Putamen (tissue), 1 donor: ENCODE measurements around the gene RGL2.

Experiments
- DNase-seq: peaks from one replicate; pipeline ENCODE4 v3.0.0-alpha.2; 2016; ENCODE audit warnings: low spot score

RGL2 gene

DNA sequence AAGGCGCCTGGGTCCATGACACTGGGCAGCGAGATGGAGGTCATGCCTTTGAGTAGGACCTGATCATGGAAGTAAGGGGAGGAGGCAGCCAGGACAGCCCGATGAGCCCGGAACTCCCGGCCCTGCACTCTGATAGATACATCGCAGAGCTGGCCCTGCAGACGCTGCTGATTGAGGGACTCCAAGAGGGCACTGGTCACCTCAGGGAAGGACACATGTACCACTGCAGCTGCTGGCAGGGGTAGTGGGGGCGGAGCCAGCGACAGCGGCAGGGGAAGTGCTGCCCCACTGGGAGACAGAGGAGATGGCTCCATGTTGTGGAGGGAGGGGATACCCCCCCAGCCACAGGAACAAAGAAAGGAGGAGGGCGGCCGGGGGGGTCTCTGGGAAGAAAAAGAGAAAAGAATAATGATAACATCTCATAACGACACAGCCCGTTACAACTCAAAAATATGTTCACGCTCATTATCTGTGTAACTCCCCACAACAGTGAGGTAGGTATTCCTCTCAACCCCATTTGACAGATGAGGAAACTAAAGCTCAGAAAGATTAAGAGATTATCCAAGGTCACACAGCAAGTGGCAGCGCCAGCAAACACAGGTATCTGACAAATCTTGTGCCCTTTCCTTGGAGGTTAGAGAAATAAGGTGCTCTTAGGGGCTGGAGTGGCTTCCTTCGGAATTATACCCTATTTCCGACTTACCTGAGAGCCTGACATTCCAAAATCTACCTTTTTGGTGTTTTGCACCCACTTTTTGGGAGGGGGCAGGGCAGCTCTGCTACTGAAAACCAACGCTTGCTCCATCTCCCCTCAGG, 18.1 kb upstream of the RGL2 start:
- DNase-seq, result no peak

DNA sequence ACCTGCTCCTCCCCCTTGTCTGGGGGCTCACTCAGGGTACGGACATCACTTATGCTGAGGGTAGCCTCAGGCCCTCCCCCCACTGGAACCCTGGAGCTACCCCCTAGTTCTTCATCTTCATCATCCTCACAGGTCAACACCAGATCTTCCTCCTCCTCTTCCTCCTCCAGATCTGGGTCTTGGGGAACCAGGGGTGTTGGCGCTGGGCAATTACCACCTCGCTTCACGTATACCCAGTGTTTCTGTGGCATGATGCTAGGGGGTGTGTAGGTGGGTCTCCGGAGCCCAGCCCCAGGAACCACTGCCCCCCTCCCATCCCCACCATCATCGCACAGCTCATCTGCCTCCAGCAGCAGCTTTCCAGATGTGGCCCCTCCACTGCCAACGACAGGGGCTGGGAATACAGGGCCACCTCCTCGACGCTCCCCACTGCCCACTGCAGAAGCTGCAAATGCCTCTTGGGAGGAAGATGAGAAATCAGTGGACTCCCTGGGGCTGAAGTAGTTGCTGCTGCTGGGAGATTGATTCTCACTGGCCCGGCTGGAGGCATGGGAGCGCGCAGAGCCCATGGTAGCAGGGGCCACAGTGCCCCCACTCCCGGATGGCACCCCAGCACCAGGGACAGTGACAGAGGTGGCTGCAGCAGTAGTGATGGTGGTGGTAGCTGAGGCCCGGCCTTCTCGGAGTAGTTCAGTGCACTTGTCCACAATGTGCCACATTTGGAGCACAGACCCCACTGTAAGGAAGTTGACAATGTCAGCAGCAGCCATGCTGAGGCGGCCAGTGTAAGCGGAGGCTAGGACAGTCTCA, 17.3 kb upstream of the RGL2 start:
- DNase-seq, result no peak

DNA sequence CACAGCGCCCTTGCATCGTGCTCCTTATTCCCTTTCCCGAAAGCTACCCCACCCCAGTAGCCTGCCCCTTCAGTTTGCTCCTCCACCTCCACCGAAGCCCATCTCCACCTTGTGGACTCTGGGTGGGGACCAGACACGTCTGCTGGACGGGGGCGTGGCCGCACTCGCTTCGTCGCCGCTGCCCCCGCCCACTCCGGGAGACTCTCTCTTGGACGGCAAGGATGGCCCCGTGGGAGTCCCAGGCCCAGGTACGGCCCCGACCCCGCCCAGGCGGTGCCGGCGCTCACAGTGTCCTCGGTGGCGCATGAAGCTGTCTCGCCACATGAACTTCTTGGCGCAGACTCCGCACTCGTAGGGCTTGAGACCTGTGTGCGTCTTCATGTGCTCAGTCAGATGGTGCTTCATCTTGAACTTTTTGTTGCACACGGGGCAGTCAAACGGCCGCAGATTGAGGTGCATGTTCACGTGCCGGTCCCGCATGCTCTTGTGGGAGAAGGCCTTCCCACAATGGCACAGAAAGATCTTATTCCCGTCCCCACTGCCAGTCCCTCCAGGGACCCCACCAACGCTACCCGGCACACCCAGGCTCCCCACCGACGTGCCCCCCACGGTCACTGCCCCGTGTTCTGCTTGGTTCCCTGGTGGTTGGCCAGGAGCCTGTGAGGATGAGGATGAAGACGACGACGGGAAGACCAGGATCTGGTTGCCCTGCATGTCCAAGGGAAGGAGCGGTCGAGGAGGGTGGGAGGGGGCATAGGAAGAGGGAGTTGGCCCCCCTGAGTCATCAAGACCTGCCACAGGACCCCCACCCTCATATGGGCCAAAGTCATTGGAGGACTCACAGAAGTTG, 16.4 kb upstream of the RGL2 start:
- DNase-seq, result no peak

DNA sequence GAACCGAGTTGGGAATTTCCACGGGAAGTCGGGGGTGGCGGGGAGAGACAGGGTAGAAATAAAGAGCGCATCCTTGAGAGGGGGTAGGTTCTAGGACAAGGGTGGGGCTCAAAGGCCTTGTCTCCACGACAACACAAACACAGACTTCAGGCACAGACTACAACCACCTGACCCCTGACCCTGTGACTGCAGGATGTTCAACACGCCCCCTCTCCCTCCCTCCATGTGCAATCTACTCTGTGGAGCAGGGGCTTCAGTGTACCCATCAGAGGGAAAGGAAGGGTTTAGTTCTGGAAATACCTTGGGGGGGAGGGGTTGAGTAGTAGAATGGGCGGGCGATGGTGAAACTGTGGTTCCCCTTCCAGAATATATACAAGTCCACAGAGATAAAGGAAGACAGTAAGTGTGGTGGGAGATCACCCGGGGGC, 15.8 kb upstream of the RGL2 start:
- DNase-seq, result peak; percentile 70

DNA sequence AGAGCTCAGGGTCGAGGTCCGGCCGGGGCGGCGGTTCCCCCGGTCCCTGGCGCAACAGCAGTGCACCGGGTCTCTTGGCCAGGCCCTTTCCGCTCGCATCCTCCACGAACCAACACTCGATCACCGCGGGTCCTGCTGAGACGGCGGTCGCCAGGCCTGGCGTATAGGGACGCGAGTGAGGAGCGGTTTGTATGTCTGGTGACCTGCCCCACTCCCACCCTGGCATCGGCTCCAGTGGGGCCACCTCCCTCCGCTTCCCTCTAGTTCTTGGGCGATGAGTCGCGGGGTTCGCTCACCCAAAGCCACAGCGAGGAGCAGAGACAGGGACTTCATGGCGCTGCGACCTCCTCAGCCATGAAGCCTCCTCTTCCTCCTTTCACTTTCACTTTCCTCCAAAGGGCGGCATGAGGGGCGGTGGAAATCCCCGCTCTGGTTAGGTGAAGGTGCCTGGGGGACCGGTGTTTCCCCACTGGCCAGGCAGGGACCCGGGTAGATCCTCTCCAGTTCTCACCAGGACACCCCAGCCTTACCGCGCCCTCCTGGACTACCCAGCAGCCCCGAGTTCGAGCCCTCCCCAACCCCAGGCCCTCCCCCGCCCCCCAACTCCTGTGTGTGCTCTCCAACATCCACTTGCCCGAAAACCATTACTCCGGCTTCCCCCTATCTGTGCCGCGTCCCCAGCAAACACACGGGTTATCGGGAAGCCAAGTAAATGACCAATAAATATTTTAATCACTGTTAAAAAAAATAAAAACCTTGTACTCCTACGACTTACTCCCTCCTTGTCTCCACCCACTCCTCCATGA, 15.2 kb upstream of the RGL2 start, which contains the start of gene TAPBP:
TAPBP (minus strand) TSS at position 370 of the 806 bp plus-strand sequence; CDS start at position 333, 37 bp downstream.
- DNase-seq, result no peak

DNA sequence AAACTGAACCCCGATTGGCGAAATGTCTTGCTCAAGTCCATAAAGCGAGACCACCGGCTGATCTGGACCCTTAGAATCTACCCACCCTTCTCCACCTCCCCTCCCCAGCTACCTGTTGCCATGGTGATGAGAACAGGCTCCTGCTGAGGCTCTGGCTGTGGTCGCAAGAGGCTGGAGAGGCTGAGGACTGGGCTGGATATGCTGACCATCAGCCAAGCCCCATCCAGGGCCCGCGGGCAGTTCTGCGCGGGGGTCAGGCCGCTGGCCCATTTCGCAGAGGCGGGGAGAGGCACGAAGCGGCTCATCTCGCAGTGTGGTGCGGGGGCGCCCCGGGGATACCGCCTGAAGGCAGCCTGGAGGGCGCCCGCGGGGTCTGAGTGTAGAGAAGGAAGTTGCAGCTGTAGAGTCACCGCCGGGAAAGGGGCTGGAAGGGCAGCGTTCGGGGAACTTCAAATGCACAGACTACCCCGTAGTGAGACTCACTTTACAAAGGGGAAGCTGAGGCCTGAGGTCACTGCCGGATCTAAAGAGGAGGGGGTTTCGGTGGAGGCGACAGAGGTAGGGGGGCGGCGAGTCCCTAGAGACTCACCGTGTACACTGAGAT, 14.5 kb upstream of the RGL2 start:
- no peak for DNase-seq

DNA sequence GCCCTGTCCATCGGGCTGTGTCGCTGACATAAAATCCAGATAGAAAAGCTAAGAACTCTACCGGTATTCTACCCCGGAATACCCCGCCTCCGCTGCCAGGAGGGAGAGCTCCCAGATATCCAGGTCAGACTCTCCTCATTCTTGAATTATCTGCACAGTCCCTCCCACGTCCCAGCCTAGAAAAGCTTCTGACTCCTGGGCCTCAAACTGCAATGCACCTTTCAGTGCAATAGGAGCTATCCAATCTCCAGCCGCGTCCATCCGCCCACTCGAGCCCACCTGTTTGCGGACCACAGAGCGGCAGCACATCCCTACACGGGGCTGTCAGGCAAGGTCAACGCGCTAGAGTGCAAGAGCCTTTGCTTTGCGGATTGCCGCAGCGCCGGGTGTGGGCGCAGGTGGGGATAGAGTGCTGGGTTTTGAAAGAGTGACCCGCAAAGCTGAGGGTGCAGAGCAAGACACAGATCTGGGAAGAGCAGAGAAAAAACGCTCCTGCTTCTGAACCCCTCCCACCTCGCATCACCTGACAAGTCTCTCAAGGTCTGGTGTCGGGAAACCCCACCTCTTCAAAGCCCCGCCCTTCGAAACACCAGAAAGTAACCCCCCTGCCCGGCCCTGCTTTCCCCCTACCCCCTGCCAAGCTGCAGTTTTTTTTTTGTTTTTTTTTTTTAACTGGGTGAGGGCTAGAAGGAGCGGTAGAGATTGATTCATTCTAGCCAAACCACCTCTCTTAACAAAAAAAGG, 13.8 kb upstream of the RGL2 start:
- DNase-seq, result peak; percentile 79

DNA sequence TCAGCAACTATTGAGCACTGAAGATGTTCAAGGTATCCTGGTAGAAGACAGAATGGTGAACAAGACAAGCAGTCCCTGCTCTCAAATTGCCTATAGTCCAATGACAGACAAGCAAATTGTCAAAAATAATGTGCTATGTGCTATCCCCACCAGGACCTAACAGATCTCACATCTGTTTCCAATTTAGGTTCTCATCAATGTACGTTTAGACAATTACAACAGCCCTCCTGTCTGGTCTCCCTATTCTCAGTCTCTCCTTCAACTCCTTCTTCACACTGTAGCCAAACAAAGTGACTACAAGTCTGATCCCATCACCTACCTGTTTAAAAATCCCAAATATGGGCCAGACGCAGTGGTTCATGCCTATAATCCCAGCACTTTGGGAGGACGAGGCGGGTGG, 7.6 kb upstream of the RGL2 start:
- DNase-seq, result no peak

DNA sequence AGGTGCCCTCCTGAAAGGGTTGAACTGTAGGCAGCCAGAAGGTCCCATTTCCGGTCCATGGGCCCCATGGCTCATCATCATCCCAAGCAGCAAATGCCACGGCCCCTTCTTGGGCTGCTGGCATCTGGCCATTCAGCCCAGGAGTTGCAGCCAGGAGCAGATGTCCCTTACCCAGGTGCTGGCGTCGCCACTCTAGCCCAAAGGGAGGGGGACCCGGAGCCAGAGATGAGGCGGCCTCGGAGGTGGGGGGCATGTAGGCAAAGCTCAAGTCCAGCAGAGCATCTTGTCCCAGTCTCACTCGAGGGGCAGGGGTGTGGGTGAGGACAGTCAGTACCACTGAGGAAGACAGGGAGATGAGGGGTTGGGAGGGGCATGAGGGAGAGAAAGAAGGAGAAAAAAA, 6.3 kb upstream of the RGL2 start:
- DNase-seq, result no peak

DNA sequence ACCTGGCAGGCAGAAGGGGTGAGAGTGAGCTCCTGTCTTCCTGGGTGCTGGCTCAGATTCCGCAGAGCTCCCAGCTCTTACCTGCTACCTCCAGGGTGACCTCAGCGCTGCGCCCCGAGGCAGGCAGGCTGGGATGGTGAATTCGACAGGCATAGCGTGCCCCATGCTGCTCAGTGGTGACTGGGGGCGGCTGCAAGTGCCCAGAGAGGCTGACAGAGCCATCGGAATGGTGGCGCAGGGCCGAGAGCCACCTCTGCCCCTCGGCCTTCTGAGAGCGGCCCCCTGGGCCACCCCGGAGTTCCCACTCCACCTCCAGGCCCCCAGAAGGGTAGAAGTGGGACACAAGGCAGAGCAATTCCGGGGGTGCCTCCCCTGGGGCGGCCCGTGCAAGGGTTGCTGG, 5.5 kb upstream of the RGL2 start:
- DNase-seq, result no peak

DNA sequence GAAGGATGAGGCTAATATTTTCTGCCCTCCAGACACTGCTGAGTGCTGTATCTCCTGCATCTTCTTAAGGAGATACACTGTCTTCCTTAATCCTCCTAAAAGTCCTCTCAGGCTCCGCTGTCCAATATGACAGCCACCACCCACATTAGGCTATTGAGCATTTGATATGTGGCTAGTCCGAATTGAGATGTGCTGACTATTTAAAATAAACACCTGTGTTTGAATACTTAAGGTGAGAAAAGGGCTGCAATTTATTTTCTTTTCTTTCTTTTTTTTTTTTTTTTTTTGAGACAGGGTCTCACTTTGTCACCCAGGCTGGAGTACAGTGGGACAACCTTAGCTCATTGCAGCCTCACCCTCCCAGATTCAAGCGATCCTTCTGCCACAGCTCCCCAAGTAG, 3.1 kb upstream of the RGL2 start:
- no peak for DNase-seq

DNA sequence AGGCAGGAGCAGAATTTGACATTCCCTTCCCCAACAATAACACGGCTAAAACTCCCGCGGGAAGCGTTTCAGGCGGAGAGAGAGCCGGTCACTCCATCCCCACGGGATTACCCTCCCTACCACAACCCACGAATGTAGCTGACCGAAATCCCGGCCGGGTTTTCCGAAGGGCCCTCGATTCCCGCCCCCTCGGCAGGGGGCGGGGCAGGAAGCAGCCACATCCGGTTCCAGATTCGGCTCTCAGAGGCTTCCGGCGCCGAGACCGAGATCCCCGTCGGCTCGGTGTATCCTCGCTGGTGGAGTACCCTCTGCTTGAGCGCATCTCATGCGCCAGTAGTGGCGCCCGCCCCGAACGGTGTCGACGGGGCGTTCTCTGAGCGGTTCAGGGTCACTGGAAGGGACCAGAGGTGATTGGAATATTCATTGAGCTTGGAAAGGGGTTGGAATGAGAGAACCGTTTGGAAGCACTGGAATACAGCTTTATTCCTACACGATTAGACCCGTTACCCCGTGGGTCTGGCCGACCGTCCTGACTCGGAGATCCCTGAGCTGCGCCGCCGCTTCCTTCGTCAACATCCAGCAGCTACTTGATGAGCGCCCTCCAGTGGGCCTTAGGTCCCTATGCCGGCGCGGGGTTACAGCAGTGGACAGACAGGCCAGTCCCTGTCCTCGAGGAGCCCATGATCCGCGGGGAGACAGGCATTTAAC, 649 bp upstream of the RGL2 start:
- peak; percentile 93 for DNase-seq

DNA sequence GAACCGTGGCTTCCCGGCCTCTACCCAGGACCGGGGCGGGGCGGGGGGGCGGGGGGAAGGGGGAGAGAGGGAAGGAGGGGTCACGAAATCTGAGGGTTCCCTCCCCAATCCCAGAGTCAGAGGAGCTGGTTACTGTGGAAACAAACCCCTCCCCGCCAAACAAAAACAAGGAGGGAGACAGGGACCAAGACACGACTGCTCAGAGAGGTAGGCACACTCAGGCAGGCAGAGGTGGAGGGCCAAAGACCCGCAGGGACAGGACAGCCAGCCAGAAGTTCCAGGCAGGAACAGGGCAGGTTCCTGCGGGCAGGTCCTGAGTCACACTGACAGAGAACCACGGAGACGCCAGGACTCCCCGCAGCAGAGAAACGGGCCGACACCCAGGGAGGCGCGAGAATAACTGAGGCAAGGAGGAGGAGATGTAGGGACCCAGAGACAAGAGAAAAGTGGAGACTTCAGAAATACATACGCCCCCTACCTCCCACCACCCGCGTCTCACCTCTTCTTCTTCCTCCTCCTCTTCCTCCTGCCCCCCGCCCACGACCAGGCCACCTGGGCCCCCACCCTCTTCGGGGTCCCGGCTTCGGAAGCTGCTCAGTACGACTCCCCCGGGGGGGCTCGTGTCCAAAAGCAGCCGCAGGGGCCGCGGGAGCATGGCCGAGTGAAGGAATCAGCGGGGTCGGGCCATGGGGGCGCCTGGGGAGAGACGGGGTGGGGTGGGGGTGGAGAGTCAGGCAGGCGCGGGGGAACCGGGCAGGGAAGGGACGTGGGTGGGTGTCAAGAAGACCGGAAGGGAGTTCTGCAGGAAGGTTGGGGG, 578 bp downstream of the RGL2 start:
- no peak for DNase-seq

DNA sequence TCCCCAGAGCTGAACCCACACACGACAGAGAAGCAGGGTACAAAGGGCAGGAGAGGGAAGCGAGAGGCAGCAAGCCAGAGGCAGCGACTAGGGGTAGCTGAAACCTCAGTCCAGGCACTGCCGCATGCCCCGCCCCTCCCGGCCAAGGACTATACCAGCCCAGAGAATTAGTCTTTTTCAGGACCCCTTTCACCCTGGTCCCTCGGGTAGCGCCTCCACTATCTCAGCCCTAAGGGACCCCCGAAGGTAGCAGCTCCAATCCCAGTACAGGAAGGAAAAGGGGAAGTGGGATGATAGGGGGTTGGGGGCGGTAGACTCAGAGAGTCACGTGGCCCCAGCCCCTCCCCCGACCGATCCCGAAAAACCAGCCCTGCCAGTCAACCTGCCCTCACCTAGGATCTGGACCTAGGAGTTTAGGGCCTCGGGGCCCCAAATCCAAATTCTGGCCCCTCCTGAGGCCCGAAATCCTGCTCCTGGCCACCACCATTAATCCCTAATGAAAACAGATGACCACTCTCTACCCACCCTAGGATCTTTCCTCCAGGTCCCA, 1.3 kb downstream of the RGL2 start:
- no peak for DNase-seq

DNA sequence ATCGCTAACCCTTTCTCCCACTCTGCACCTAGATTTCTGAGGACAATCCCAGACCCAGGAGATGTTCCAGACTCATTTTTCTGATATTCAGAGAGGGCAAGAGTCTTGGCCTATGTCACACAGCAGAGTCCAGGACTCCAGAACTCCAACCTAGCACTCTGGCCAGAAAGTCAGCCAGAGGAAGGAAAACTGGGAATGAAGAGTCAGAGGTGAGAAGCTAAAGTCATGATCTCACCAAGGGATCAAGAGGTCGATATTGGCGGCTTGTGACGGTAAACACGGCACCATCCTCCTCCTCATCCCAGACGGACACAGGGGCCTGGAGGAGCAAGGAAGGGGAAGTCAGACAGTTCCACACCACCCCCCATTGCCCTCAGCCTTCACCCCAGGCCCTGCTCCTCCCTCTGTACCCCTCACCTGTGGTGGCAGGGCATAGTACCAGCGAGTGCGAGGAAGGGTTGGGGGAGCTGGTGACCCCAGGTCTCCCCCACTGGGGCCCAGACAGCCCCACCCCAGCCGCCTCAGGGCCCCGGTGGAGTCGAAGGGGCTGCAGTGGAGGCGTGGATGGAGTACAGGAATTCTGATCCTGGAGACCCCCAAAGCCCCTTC, 1.8 kb downstream of the RGL2 start:
- DNase-seq, result no peak

DNA sequence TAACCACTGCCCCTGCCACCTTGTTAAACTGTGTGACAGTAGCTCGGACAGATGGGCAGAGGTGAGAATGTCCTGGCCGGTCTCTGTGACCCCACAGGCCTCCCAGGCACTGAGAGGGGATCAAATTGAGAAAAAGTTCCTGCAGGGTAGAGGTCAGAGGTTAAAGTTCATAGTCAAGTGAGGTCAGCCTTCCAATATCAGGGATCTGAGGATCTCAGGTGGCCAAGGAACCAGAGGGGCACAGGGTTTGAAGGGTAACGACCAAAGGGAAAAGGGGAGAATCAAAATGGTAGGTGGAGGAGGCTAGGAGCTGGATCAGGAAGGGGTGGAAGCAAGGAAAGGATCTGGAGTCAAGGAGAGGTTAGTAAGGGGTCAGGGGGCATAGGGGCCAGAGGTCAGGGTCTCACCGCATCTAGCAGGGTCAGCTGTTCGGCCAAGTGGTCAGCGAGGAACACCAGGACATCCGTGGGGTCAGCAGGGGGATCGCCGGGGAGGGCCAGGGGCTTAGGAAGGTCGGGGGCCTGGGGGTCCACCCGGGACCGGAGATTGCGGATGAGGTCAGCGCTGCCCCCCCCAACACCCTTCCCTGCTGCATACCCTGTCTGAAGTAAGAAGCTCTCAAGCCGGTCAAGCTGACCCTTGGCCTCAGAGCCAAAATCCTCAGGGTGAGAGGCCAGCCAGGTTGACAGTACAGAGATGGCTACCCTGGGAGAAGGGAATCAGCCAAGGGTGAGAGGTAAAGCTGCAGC, 2.9 kb downstream of the RGL2 start:
- DNase-seq, result no peak

DNA sequence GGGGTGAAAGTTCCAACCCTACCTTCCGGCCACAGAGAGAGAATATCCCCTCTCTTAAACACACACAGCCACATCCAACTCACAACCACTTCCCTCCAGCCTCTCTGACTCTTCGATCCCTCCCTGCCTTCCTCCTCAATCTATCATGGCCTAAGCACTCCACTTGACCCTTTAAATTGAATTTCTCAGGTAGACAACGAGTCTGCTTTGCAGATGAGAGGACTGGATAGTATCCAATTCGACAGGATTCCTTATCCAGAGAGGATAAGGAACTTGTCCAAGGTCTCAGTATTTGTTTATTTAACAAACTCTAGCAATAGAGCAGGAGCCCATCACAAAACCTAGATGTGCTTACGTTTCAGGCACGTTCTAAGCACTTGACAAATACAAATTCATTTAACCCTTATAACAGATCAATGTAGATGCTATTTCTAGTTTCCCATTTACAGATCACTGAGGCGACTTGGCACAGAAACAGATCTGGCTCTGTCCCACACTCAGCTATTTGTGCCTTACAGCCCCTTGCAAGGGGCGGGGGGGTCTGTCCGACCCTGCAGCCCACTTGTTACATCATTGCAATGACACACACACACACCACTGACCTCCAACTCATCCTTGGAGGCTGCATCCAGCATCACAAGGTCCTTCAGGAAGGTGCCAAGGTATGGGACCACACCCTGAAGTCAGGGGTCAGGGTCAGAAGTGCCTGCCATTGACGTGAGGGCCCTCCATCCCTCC, 4.5 kb downstream of the RGL2 start:
- no peak for DNase-seq
